Activated CD4-positive, alpha-beta T cell treated with anti-CD3 and anti-CD28 coated beads, Interleukin-2, amount 50 U/mL, for 16 hours (primary cell): ENCODE data around the gene GRID1.

Experiments used
- DNase-seq: peaks from one replicate; pipeline ENCODE4 v3.0.0-alpha.2; 2020

Gene GRID1

DNA sequence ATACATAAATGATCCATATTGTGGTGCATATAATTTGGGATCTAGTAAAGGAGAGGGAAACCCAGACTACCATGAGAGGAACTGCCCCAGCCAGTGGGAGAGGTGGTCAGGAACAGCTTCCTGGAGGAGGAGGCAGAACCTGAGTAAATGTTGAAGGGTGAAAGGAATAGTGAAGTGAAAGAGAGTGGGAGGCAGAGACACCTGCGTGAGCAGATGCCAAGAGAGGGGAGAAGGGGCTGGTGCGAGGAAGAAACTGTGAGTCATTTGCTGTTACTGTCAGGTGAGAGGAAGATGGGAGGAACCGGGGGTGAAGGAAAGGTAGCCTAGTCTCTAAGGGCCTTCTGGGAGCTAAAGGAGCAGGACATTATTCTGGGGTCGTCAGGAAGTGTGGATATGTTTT is 294.8 kb downstream of the GRID1 start:
- no peak for DNase-seq

DNA sequence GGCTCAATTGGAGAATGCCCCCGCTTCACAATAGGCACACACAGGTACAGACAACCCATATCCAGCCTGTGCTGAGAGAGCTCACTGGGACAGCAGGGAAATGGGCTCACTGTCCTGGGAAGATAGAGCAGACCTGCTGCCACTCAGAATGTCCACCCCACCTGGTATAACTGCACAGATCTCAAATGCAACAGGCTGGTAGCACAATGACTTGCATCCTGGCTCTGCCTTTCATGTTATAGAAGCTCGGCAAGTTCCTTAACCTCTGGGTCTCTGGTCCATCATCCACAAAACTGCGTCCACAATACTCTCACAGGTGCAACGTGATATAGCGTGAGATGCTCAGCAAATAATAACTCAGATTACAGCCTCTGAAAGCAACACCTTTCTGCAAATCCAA is 295.4 kb downstream of the GRID1 start:
- DNase-seq = no peak

DNA sequence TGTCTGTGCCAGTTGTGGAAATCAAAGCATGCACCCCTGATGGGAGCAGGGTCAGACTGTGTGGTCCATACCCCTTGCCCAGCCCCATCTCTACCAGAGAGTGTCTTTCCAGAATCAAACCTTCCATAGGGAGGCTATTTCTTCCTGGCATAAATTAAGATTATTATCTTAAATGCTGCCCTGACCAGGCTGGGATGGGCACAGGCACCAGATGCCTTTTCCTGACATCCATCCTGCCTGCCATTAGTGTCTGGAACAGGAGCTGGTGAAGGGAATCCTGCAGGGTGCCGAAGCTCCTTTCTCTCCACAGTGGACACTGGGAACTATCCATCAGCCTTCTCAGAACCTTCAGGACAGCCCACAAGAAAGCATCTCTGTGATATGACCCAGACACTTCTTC is 296.3 kb downstream of the GRID1 start:
- DNase-seq = no peak

DNA sequence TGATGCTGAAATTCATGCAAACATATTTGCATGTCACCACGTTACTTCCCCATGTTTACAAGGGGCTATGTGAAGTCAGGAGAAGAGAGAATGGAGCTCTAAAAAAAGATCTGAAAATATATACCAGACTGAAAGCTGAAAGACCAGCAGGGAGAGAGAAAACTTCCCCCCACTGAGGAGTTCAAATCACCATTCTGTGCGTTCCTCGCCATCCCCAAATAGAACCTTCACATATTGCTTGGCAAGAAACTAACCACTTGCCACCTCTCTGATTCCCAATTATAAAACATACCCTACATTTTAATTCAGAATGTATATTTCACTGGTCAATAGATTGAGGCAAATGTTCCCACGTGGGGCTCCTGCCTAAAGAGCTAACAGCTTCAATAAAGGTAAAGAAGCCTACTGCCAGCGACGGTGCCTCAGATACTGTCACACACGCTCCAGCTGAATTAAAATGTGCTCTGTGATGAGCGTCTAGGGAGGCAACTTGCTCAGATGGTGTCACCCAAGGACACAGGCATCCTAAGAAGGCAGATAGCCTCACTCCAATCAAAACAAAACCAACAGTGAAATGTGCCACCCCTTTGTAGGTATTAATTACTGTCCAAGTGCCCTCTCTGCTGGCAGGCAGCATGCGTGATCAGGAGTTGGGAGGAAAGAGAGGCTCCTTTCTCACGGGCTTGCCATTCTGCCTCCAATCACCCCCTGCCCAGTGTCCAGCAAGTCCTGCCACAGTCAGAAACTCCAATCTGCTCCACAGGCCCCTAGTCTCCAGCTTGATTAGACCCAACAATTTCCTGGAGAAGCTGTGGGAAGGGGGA is 298.2 kb downstream of the GRID1 start:
- DNase-seq = no peak

DNA sequence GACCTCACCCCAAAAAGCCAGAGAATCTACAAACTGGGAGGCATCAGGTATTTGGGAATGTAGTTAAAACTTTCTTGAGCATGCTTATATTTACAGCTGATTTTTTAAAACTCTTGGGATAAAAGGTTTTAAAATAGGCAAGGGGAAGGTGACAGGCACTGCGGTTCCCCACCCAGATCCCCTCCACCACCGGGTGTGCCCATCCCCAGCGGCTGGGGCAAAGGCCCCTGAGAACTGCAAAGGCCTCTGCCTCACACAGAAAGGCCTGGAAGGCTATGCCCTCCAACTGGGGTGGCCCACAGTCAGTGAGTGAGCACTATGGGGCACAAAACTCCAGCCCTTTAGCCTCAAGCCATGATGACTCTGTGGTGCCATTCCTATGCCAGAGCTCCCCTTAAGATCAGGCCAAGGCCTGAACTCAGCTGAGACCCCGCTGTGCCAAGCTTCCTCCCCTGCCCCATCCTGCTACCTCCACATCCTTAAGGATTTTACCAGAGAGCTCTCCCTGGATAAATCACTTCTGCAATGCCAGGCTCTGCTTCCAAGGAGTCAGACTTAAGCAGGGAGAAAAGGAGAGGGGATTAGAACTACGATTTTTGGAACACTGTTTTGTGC is 299.1 kb downstream of the GRID1 start:
- no peak for DNase-seq

DNA sequence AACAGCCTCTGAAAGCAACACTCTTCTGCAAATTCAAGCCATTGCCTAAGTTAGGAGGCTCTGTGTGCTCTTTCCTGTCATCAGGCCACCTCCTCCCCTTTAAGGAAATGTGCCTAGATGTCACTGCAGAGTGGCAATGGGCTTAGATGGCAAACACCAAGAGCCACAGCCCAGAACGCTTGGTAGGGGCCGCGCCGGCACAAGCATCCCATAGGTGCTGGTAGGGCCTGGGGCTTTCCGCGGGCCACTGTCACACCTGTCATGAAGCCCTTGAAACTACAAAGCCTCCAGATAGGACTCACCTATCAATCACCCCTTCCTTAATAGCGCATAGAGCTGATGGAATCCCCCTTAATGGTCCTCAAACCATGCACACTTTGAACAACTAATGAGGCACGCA is 299.9 kb downstream of the GRID1 start:
- no peak for DNase-seq

DNA sequence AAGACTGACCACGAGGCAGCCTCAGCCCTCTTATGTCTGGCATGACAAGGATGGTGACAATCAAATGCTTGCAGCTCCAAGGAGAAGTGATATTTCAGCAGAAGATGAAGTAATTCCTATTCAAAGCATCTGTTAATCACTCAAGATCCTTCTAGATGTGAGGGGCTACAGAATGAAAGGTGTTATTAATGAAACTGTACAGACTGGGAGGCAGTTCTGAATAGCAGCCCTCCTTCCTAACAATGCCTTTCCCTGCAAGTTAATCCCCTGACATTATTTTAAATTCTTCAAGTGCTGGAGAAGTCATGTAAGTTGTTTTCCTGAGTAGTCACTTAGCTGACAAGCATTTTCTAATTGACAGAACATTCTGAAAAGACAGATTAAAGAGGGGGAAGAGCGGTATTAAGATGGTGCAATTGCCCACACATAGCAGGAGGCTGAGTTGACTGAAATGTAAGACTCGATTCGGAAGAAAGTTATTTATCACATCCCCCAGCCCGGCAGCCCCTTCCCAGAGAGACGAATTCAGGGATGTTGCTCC is 300.8 kb downstream of the GRID1 start:
- DNase-seq = no peak

DNA sequence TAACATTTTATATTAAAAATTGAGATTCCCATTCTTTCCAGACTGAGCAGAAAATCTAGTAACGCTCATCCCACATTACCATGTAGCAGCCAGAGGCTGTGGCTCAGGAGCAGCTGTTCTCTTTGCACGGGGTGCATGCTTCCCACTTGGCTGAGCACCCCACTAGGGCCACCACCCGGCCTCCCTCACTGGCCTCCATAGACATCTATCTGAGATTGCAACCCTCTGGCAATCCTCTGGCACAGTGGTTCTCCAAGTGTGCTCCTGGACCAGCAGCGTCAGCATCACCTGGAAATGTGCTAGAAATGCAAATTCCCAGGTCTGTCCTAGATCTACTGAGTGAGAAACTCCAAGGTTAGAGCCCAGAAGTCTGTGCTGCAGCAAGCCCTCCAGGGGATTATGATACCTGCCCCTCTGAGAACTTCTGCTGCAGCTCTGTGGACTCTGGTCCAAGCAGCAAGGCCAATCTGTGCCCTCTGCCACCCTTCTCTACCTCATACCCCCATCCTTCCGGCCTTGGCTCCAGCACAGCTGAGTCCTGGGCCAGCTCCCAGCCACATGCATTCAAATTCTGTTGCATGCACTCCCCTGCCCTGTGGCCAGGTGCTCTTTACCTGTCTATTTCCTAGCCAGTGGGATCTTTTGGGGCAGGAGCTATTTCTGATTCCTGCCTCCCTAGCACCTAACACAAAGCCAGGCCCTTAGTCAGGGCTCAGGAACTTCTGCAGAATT is 301.5 kb downstream of the GRID1 start:
- no peak for DNase-seq

DNA sequence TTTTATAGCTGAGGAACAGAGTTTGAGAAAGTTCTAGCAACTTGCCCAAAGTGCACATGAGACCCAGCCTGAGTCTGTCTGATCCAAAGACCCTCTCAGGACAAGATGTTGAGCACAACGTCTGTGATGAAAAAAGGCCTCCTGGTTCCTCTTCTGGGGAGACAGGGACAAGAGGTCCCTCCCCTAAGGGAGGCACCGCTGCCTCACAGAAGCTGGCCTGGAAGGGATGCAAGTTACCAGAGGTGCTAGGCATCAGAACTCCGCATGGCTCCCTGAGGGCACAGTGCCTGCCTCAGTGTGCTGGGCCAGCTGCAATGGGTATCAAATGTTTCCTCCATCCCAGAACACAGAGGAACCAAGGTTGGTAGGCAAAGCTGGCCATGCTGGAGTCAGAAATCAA is 302.4 kb downstream of the GRID1 start:
- no peak for DNase-seq

DNA sequence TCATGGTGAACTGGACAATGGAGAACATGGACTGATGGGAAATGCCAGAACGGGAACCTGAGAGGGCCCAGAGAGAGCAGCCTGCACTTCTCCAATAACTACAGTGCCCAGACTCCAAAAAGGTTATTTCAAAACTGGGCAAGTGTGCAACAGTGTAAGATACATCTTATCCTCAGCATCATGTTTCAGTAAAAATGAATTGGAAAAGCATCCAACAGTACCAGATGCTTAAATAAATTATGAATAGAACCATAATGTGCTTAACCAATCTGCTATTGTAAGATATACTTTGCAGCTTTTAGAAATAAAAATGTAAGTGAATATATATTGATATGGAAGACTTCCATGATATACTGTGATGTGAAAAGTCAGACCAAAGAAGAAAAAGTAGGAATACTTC is 303.3 kb downstream of the GRID1 start:
- DNase-seq = no peak

DNA sequence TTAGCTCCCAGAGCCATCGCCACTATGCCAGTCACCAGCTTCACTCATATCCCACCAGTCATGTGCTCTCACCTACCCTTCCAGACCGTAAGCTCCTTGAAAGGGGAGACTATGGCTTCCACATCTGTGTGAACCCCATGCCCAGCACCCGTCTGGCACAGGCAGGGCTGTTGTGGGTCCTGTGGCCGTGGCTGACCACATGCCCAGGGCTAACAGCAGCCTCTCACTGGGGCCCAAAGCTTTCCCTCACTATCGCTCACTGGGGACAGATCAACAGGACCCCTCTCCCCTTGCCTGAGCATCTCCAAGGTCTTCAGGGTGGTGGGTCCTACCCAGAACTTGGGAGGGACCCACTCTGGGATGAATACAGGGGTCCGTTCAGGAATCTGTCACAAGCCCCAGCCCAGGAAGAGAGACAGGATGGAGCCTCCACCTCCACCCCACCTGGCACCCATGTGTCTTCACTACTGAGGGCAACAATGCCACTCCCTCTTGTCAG is 303.9 kb downstream of the GRID1 start:
- DNase-seq = no peak

DNA sequence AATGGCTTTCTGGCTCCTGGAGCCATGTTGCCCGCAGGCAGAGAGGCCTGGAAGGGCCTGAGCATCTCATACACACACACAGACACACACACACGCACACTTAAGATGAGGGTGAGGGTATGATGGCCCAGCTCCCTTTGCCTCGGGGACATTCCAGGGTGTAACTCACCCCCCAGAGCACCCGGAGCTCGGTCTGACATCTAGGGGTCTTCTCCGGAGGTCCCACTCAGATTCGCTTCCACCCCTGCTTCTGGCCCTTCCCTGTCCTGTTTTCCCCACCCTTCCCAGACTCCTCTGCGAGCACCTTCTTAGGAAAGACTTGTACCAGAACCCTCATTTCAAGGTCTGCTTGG is 304.4 kb downstream of the GRID1 start:
- DNase-seq = no peak

DNA sequence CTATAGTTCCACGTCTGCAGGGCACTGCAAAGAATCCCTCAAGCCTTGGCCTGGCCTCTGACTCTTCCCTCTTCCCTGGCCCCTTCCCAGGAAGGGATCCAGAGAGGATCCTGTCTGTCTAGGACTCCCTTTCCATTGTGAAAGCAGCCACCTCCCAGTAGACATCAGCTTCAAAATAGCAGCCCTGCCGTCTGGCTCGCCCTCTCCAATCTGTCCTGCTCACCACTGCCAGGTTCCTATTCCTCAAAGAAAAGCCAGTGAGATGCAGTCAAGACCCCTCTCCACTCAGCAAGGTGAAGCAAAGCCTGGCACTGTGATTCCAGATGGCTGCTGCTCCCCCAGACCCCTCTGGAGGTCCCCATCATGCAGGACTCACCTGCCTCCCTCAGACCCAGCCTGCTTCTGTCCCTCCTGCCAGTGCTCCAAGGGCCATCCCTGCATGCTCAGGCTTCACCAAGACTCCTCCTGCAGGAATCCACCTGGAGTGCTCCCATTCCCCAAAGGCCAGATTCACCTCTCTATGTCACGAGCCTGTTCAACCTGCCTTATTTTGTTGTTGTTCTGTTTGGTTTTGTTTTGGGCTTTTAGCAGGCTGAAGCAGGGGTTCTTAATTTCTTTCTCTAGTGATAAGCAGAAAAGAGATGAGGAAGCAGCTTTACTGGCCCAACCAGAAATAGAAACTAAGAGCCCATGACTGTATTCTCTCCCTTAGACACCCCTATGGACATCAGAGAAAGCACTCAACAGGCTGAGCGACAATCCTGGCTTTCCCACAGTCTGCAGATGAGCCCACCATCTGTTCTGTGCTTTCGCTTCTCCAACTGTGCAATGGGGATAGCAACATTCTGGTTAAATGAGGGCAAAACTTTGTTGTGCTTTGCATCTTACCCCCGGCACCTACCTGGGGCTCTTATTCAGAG is 305.1 kb downstream of the GRID1 start:
- DNase-seq = no peak

DNA sequence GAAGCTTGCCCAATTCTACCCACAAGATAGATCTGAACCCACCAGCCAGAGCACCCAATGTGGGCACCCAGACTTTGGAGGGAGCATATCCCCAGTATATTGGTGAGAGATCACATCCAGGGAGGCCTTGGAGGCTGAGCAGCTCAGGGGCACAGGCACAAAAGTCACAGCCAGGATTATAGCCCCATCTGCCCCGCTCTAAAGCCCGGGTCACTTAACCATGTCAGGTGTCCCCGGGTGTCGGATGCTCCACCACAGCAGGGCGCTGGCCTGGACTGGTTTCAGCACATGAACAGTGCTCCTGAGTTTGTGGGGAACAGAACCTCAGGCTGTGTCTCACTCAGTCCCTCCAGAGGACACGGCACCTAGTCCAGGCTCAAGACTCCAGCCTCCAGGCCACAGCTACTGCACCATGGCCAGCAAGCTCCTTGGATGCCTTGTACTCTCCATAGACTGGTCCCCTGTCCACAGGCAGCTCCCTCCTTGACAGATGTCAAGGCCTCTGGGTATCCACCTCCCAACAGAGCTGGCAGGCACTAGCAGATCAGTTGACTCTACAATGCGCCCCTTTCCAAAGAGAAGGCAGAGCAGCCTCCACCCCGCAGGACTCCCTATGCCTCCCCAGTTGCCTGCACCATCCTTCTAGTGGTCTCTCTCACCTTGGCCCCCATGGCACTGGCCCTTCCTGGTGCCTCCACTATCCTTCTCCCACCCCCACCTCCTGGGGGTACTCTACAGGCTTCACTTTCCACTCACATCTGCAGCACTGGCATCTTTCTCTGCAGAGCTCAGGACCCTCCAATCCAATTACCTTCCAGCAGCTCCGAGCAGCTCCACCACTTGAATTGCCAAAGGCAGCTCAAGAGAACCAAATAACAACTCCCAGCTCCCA is 306.0 kb downstream of the GRID1 start:
- DNase-seq = no peak

DNA sequence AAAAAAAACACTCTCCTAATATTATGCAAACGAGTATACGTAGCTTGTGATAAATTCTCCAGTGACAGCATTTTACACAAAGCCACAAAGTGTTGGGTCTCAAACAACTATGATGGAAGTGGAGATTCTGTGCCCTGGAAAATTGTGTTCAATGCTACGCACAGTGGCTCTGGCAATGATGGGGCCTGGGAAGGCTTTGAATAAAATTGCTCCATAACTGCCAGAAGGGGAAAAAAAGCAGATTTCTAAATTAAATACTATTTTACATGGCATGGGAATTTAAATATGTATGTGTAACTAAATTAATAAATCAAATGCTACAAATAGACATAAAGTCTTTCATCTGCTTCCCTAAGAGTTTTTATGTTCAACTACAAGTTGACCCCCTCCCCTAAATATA is 306.7 kb downstream of the GRID1 start:
- no peak for DNase-seq

DNA sequence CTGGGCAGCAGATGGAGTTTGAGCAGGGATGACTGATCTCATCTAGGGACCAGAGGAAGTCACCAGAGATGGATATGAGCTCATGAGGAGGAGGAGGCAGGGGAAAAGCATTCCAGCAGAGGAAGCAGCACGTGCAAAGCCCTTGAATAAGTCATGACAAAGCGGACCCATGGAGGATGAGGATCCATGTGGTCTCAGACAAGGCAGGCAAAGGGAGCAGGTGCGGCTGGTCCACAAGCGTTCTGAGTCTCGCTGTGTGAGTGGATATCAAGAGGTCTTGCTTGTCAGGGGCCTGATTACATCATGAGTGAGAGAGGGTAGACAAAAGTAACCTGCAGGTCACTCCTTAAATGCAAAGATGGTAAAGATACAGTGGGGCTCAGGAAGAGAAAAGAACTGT is 307.6 kb downstream of the GRID1 start:
- DNase-seq = no peak

DNA sequence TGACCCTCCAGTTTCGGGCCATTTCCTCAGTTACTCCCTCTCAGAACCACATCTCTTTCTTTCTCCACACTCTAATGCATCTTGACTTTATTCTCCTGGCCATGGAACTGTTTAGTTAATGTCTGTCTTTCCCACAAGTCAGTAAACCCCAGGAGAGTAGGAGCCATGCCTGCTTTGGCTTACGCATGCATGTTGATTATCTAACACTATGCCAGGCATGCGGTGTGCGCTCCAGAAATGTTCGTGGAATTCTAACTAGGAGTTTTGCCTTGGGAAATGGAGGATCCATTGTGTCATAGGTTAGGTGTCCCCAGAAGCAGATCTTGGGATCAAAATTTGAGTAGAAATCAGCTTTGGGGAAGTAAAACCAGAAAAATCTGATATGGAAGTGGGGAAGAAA is 308.9 kb downstream of the GRID1 start:
- DNase-seq = no peak

DNA sequence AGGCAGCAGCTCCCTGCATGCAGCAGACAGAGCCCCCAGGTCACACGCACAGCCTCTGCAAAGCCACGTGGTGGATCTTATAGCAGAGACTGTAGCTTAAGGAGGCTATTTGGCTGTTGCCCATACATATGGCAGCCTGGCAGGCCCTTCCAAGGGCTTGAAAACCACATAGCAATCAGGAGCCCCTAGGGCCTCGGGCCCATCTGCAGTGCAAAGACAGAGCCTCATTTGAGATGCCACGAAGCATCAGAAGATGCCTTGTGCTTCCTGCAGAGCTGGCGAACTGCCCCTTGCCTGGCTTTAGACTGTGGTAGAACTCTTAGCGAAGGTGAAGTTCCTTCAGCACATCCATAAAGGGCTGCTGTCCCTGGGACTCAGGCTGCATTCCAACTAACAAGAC is 309.9 kb downstream of the GRID1 start:
- no peak for DNase-seq

DNA sequence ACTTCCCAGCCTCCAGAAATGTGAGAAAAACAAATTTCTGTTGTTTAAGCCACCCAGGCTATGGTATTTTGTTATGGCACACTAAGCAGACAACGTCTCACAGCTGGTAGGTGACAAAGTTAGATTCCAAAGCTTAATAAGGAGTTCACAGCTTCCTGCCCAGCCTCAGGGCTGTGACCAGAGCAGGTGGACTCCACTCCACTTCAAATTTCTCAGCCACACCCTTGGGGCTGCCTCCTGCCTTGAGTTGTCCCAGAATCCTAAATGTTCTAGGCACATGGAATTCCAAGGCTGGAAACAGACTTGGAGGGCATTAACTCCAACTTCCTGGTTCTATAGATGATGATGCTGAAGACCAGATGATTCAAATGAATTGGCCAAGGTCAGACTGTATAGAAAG is 310.7 kb downstream of the GRID1 start:
- DNase-seq = no peak

DNA sequence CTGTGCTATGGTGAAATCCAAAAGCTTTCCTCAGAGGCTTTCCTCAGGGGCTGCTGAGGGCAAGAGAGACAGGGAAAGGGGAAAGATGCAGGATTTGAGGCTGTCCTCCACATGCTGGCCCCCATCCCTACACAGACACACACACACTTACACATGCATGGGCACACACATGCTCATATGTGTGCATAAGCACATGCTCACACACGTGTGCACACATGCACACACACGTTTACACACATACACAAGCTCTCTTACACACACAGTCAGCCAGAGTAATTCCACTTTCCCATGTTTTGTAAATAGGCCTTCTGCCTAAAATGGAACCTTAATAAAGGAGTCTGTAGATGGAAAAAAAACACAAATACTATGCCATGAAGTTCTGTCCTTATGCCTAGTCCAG is 312.9 kb downstream of the GRID1 start:
- DNase-seq = no peak

DNA sequence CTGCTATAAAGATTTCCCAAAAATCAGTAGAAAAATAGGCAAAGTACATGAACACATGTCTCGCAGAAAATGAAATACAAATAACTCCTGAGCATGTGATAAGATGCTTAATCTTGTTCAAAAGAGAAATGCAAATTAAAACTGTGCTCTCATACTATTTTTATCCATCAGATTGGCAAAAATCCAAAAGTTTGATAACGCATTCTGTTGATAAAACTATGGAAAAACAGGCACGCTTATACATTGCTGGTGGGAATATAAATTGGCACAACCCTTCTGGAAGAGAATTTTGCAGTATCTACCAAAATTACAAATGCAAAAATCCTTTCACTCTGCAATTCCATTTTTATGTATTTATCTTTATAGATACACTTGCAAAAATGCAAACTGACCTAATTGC is 315.0 kb downstream of the GRID1 start:
- DNase-seq = no peak

DNA sequence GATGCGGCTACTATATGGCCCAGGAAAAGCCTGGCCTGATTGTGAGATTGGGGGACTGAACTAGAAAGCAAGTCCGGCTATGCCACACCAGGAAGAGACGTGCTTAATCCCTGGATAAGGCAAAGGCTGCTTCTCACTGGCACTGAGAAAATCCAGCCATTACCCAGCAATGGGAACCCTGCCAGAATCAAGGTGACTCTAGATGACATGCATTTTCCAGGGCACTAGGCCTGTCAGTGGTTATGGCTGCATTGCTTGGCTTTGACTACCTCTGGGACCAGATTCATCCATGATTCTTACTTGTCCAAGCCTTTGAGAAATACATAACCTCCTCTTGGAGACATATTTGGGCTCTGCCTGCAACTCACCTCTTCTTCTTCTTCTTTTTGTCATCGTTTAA is 317.2 kb downstream of the GRID1 start:
- DNase-seq = no peak
